MM.1S (cell line): Measurements from ENCODE around the gene CERKL.

Experiments used
- DNase-seq: peaks from one replicate; pipeline ENCODE4 v3.0.0-alpha.2; 2015
- H2AFZ ChIP-seq: fragments of 300-600 bp; sonication (generic); 2 replicates; pipeline ENCODE4 v1.6.0; 2016; ENCODE audit warnings: antibody characterized with exemption, low read length
- H3F3A ChIP-seq: fragments of 300-600 bp; sonication (generic); 2 replicates; pipeline ENCODE4 v1.6.1; 2016; ENCODE audit warnings: mild to moderate bottlenecking, antibody characterized with exemption, low read length, moderate library complexity, mixed read lengths; ENCODE audit not compliant: insufficient read depth
- H3K27ac ChIP-seq: fragments of 300-600 bp; sonication (generic); 2 replicates; pipeline ENCODE4 v1.5.1; 2016; ENCODE audit warnings: mild to moderate bottlenecking, low read length
- H3K27me3 ChIP-seq: fragments of 300-600 bp; sonication (generic); replicated peaks from 2 replicates; pipeline ENCODE4 v1.6.0; 2016; ENCODE audit warnings: low read length; ENCODE audit not compliant: insufficient read depth
- H3K36me3 ChIP-seq: fragments of 300-600 bp; sonication (generic); replicated peaks from 2 replicates; pipeline ENCODE4 v1.6.1; 2016; ENCODE audit warnings: mild to moderate bottlenecking, low read length, mixed read lengths; ENCODE audit not compliant: insufficient read depth
- H3K4me1 ChIP-seq: fragments of 300-600 bp; sonication (generic); 2 replicates; pipeline ENCODE4 v1.6.1; 2016; ENCODE audit warnings: low read length, mixed read lengths
- H3K4me2 ChIP-seq: fragments of 300-600 bp; sonication (generic); 2 replicates; pipeline ENCODE4 v1.6.0; 2016; ENCODE audit warnings: low read depth, low read length
- H3K4me3 ChIP-seq: fragments of 300-600 bp; sonication (generic); 2 replicates; pipeline ENCODE4 v1.5.1; 2016; ENCODE audit warnings: low read length, mixed read lengths
- H3K79me2 ChIP-seq: fragments of 300-600 bp; sonication (generic); 2 replicates; pipeline ENCODE4 v1.6.1; 2016; ENCODE audit warnings: mixed run types, low read length, mixed read lengths
- H3K9ac ChIP-seq: fragments of 300-600 bp; sonication (generic); 2 replicates; pipeline ENCODE4 v1.6.1; 2016; ENCODE audit warnings: low read length, mixed read lengths
- H3K9me2 ChIP-seq: fragments of 300-600 bp; sonication (generic); replicated peaks from 2 replicates; pipeline ENCODE4 v1.6.1; 2016; ENCODE audit warnings: mild to moderate bottlenecking, low read length, mixed read lengths; ENCODE audit not compliant: insufficient read depth
- H3K9me3 ChIP-seq: fragments of 300-600 bp; sonication (generic); replicated peaks from 2 replicates; pipeline ENCODE4 v1.6.1; 2016; ENCODE audit warnings: mild to moderate bottlenecking, low read length, mixed read lengths; ENCODE audit not compliant: insufficient read depth
- H4K20me1 ChIP-seq: fragments of 300-600 bp; sonication (generic); 2 replicates; pipeline ENCODE4 v1.6.1; 2016; ENCODE audit warnings: mild to moderate bottlenecking, low read length, moderate library complexity, mixed read lengths; ENCODE audit not compliant: insufficient read depth
- CTCF ChIP-seq: fragments of 300-600 bp; sonication (generic); IDR thresholded peaks from 2 replicates; pipeline ENCODE4 v1.5.1; 2016; ENCODE audit warnings: antibody characterized with exemption, low read length, mixed read lengths
- EZH2 ChIP-seq: fragments of 300-600 bp; sonication (generic); optimal IDR thresholded peaks from 2 replicates; pipeline ENCODE3; 2017; ENCODE audit warnings: low read depth, mild to moderate bottlenecking, antibody characterized with exemption, low read length, mixed read lengths
- EZH2phosphoT487 ChIP-seq: fragments of 300-600 bp; sonication (generic); IDR thresholded peaks from 2 replicates; pipeline ENCODE4 v1.6.1; 2018; ENCODE audit warnings: antibody characterized with exemption, low read length

CERKL gene

GRCh38 chr2:181678861-181679543 is 22.1 kb upstream of the CERKL start:
- TF ChIP-seq EZH2phosphoT487 = no peak
- no peak for TF ChIP-seq EZH2
- H3K4me1 ChIP-seq = no peaks in the 10 kb centered on the region
- no peak overlapping the region for H2AFZ ChIP-seq
- no peaks in the 10 kb centered on the region for H4K20me1 ChIP-seq
- H3F3A ChIP-seq = no peaks in the 10 kb centered on the region
- no peaks in the 10 kb centered on the region for H3K36me3 ChIP-seq
- no peak overlapping the region for H3K9ac ChIP-seq
- no peaks in the 10 kb centered on the region for H3K9me2 ChIP-seq
- no peak overlapping the region for H3K4me3 ChIP-seq
- H3K9me3 ChIP-seq = no peaks in the 10 kb centered on the region
- no peak overlapping the region for H3K27ac ChIP-seq
- no peaks in the 10 kb centered on the region for H3K79me2 ChIP-seq
- no peak overlapping the region for H3K4me2 ChIP-seq
- DNase-seq = no peak
- peaks cover 19% of the 10 kb centered on the region for H3K27me3 ChIP-seq

- no peak overlapping the region for H3K9ac ChIP-seq
- no peaks in the 10 kb centered on the region for H3F3A ChIP-seq
- peaks cover 11% of the 10 kb centered on the region for H3K27me3 ChIP-seq
- no peaks in the 10 kb centered on the region for H3K9me2 ChIP-seq
- no peaks in the 10 kb centered on the region for H4K20me1 ChIP-seq
- no peak for DNase-seq
- no peak overlapping the region for H3K27ac ChIP-seq
- H3K4me1 ChIP-seq = 0 out of 2 replicates have a peak, but pooled peaks cover 2% of the 10 kb centered on the region
- no peak overlapping the region for H3K4me2 ChIP-seq
- no peak overlapping the region for H3K4me3 ChIP-seq
- no peak for TF ChIP-seq CTCF
- H3K9me3 ChIP-seq = no peaks in the 10 kb centered on the region
- H2AFZ ChIP-seq = no peak overlapping the region
- H3K79me2 ChIP-seq = no peaks in the 10 kb centered on the region
- no peaks in the 10 kb centered on the region for H3K36me3 ChIP-seq
These were observed 21.1 kb upstream of the CERKL start for GRCh38 chr2:181677912-181678586.

- H3K79me2 ChIP-seq = no peaks in the 10 kb centered on the region
- H3K4me2 ChIP-seq = no peak overlapping the region
- H3K27me3 ChIP-seq = no peaks in the 10 kb centered on the region
- H3K9ac ChIP-seq = no peak overlapping the region
- H3K27ac ChIP-seq = no peak overlapping the region
- peaks cover 13% of the 10 kb centered on the region for H3K4me1 ChIP-seq
- H3K9me2 ChIP-seq = no peaks in the 10 kb centered on the region
- H2AFZ ChIP-seq = no peak overlapping the region
- H4K20me1 ChIP-seq = no peaks in the 10 kb centered on the region
- TF ChIP-seq EZH2 (no peak), EZH2phosphoT487 (no peak), CTCF (no peak)
- no peaks in the 10 kb centered on the region for H3F3A ChIP-seq
- H3K4me3 ChIP-seq = no peak overlapping the region
- no peak for DNase-seq
- H3K36me3 ChIP-seq = no peaks in the 10 kb centered on the region
- H3K9me3 ChIP-seq = no peaks in the 10 kb centered on the region
These were observed 18.3 kb upstream of the CERKL start for GRCh38 chr2:181675254-181675653.

DNA sequence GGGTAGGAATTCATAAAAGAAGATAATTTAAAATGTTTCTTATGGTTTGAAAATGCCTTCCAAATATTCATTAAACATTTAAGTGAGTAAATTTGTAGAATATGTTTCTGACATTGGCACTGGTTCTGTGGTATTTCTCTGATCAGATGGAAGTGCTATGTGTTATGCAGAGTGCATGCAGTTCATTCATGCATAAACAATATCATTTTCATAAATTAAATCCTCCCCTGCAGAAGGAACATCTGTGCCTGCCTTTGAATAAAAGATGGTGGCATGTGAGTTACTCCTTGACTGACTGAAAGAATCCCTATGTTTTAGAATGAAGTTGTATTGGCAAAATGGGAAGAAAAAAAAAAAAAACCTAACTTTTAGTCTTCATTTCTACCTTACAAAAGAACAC is 17.6 kb upstream of the CERKL start:
- DNase-seq = no peak
- H3K4me2 ChIP-seq = no peak overlapping the region
- no peaks in the 10 kb centered on the region for H3K79me2 ChIP-seq
- no peaks in the 10 kb centered on the region for H3K27me3 ChIP-seq
- H3K4me1 ChIP-seq = peaks cover 13% of the 10 kb centered on the region
- no peak overlapping the region for H3K27ac ChIP-seq
- H2AFZ ChIP-seq = no peak overlapping the region
- no peaks in the 10 kb centered on the region for H3K9me2 ChIP-seq
- no peaks in the 10 kb centered on the region for H4K20me1 ChIP-seq
- no peaks in the 10 kb centered on the region for H3K9me3 ChIP-seq
- no peak overlapping the region for H3K9ac ChIP-seq
- H3F3A ChIP-seq = no peaks in the 10 kb centered on the region
- no peak for TF ChIP-seq EZH2phosphoT487
- no peak for TF ChIP-seq CTCF
- no peak for TF ChIP-seq EZH2
- no peak overlapping the region for H3K4me3 ChIP-seq
- H3K36me3 ChIP-seq = no peaks in the 10 kb centered on the region
